Dendritic cell treated with granulocyte-macrophage colony-stimulating factor and Interleukin-4, amounts not matched to agents 40 ng/mL and 50 ng/mL, for 4 days (primary cell): ENCODE measurements around the gene MYO3B.
"Not testable (repeated sequence)": the region's sequence is repeated elsewhere in the genome, so short reads cannot be mapped to it uniquely, and the experiment has no call there.

Experiments used
- H3K27ac Mint-ChIP-seq: one replicate; pipeline ENCODE4 v1.8.0; 2022; ENCODE audit warnings: mild to moderate bottlenecking, mixed read lengths
- H3K27me3 Mint-ChIP-seq: one replicate; pipeline ENCODE4 v1.8.0; 2022; ENCODE audit warnings: mild to moderate bottlenecking, mixed read lengths
- H3K36me3 Mint-ChIP-seq: one replicate; pipeline ENCODE4 v1.8.0; 2022; ENCODE audit warnings: low read depth, mixed read lengths
- H3K4me1 Mint-ChIP-seq: one replicate; pipeline ENCODE4 v1.8.0; 2022; ENCODE audit warnings: low read depth, mixed read lengths
- H3K4me3 Mint-ChIP-seq: one replicate; pipeline ENCODE4 v1.8.0; 2022; ENCODE audit warnings: mild to moderate bottlenecking, moderate library complexity, mixed read lengths
- H3K9me3 Mint-ChIP-seq: one replicate; pipeline ENCODE4 v1.8.0; 2022; ENCODE audit warnings: mixed read lengths
- intact Hi-C: fragments of 100-400 bp; cut with micrococcal nuclease; formaldehyde crosslinking; loops from one replicate; pipeline ENCODE4 v1.15.0; 2022

The MYO3B gene

DNA sequence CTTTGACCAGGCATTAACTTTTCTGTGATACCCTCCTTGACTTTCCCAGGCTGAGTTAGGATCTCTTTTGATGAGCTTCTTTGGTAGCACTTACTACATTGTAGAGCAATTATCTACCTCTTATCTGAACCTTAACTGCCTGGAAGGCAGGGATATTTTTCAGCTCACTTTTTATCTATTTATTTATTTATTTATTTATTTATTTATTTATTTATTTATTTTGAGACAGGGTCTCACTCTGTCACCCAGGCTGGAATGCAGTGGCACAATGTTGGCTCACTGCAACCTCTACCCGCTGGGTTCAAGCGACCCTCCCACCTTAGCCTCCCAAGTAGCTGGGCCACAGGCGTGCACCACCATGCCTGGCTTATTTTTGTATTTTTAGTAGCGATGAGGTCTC, 294.6 kb downstream of the MYO3B start:
- H3K27me3 Mint-ChIP-seq, H3K4me3 Mint-ChIP-seq, H3K4me1 Mint-ChIP-seq, H3K36me3 Mint-ChIP-seq, H3K9me3 Mint-ChIP-seq, H3K27ac Mint-ChIP-seq, intact Hi-C loops: not testable (repeated sequence)

DNA sequence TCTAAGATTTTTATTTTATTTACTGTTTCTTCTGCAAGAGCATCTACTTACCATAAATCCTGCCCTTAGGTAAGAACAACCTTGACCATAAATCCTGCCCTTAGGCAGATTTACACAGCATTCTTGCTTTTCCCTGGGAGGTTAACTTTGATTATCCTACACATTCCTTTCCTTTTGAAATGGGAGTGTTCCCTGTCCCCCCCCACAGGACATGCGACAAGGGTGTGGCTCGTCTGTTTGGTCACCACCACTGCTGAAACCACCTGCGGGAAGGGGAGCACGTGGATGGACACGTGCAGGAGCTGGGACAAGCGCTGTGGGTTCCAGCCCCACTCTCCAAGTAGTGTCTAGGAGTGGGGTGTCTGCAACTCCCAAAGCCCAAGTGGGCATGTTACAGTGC, 297.9 kb downstream of the MYO3B start:
- H3K4me1 Mint-ChIP-seq = no peaks in the 10 kb centered on the region
- H3K27ac Mint-ChIP-seq = no peak overlapping the region
- no peaks in the 10 kb centered on the region for H3K36me3 Mint-ChIP-seq
- peaks cover 3% of the 10 kb centered on the region for H3K27me3 Mint-ChIP-seq
- intact Hi-C loops = no loop called here
- no peak overlapping the region for H3K4me3 Mint-ChIP-seq
- H3K9me3 Mint-ChIP-seq = no peaks in the 10 kb centered on the region

DNA sequence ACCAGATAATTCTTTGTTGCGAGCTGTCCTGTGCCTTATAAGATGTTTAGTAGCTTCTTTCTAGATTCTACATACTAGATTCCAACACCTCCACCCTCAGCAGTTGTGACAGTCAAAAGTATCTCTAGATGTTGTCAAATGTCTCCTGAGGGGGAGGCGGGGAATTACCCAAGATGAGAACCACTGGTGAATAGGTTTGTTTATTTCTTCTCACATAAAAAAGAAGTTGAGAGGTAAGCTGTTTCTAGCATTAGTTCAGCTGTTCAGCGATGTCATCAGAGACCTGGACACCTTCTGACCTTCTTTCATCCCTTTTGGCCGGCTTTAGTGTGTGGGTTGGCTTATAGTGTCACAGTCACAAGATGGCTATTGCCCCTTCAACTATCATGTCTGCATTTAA, 299.7 kb downstream of the MYO3B start:
- H3K27ac Mint-ChIP-seq = no peak overlapping the region
- peaks cover 6% of the 10 kb centered on the region for H3K27me3 Mint-ChIP-seq
- no peaks in the 10 kb centered on the region for H3K36me3 Mint-ChIP-seq
- H3K4me1 Mint-ChIP-seq = no peaks in the 10 kb centered on the region
- intact Hi-C loops = no loop called here
- H3K4me3 Mint-ChIP-seq = no peak overlapping the region
- H3K9me3 Mint-ChIP-seq = no peaks in the 10 kb centered on the region

DNA sequence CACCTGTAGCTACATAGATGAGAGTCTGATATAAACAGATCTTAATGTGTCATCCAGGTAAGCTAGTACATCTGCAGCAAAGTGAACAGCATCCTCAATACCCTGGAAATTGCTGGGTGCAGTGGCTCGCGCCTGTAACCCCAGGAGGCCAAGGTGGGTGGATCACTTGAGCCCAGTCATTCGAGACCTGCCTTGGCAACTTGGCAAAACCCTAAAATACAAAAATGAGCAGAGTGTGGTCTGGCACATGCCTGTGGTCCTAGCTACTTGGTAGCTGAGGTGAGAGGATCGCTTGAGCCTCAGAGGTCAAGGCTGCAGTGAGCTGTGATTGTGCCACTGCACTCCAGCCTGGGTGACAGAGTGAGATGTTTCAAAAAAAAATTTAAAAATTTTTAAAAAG, 303.3 kb downstream of the MYO3B start:
- H3K36me3 Mint-ChIP-seq = no peaks in the 10 kb centered on the region

DNA sequence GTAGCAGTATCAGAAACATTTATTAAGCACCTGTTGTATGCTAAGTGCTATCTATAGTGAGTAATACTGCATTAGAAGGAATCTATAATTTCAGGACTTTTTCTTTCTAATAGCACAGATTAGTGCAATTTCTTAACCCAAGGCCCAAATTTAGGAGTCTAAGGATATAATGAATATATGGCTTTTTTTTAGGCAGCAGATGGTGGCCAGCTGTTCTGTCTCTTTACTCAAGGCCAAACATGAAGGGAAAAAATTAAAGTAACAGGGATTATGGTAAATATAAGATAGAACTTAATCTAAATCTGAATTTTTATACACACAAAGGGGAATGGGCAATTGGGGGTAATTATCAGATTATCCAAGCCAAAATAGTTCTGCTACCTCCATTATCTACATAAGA, 306.6 kb downstream of the MYO3B start:
- intact Hi-C loops = no loop called here
- Mint-ChIP-seq H3K36me3 (no peaks in the 10 kb centered on the region), H3K9me3 (no peaks in the 10 kb centered on the region), H3K27ac (no peak overlapping the region), H3K27me3 (peaks cover 8% of the 10 kb centered on the region), H3K4me3 (no peak overlapping the region), H3K4me1 (no peaks in the 10 kb centered on the region)

More for the DNA sequence above, 303.3 kb downstream of the MYO3B start:
- Mint-ChIP-seq H3K4me1 (no peaks in the 10 kb centered on the region), H3K4me3 (no peak overlapping the region), H3K27me3 (peaks cover 6% of the 10 kb centered on the region), H3K27ac (no peak overlapping the region), H3K9me3 (no peaks in the 10 kb centered on the region)
- intact Hi-C loops = no loop called here

DNA sequence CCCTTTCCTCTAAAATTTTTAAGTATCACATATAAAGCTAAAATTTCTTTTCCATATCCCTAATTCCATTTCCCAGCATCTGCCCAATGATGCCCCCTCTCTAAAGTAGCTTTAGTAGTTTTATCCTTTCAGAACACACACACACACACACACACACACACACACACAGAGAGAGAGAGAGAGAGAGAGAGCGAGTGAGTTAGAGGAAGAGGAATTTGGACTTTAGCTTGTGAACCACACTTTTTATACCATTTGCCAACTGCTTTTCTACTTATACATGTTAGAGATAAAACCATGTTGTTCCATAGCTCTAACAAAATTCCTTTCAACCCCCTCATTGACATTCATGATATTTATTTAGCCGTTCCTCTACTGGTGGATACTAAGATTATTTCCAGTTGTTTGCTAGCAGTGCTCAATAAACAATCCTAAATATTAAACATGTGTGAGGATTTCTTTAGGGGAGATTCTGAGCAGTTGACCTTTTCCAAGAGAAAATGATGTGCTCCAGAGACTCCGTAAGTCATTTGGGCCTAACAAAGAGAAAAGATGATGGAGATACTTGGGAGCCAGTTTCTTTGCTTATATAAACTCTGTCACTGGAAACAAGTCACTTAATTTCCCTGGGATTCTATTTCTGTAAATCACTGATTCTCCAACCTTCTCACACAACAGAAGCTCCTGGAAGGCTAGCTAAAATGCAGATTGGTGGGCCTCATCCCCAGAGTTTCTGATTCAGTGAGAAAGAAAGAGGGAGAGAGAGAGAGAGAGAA, 307.5 kb downstream of the MYO3B start:
- no peaks in the 10 kb centered on the region for H3K36me3 Mint-ChIP-seq
- intact Hi-C loops = no loop called here
- no peaks in the 10 kb centered on the region for H3K4me1 Mint-ChIP-seq
- H3K27me3 Mint-ChIP-seq = peaks cover 8% of the 10 kb centered on the region
- no peaks in the 10 kb centered on the region for H3K9me3 Mint-ChIP-seq
- no peak overlapping the region for H3K4me3 Mint-ChIP-seq
- H3K27ac Mint-ChIP-seq = no peak overlapping the region

DNA sequence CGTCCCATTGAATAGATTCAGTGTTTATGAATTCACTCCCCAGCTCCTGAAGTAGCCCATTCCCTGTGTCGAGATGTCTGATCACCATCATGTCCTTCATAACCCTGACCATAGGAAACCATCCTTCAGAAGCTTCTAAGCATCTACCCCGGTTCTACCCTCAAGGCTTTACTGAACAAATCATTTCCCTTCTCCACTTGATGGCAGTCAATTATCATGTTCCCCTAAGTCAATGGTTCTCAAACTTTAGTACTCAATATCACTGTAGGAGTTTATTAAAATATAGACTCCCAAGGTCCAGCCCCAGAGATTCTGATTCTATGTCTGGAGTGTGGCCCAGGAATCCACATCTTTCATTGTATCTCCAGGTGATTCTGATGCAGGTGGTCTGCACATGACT, 308.8 kb downstream of the MYO3B start:
- H3K4me1 Mint-ChIP-seq = no peaks in the 10 kb centered on the region
- H3K36me3 Mint-ChIP-seq = no peaks in the 10 kb centered on the region
- H3K27me3 Mint-ChIP-seq = peaks cover 9% of the 10 kb centered on the region
- no peaks in the 10 kb centered on the region for H3K9me3 Mint-ChIP-seq
- H3K4me3 Mint-ChIP-seq = no peak overlapping the region
- intact Hi-C loops = no loop called here
- no peak overlapping the region for H3K27ac Mint-ChIP-seq

DNA sequence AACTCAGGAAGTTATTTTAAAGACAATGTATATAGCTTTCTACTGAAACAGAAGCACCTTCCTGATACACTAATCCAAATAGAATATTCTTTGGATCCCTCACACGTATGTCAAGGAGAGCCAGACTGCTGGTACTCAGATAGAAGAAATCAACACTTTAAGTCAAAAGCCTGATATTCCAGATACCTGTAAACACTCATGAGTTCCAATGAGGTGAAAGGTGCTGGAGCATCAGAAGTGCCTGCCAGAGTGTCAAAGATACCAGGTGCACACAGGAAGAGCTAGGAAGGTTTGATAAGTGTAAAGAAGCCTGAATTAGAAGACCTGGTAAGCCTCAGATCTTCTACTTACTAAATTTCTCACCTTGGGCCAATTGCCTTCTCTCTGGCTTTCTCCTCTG, 310.9 kb downstream of the MYO3B start:
- Mint-ChIP-seq H3K9me3 (no peaks in the 10 kb centered on the region), H3K36me3 (no peaks in the 10 kb centered on the region), H3K4me3 (no peak overlapping the region), H3K27me3 (peaks cover 5% of the 10 kb centered on the region), H3K4me1 (no peaks in the 10 kb centered on the region), H3K27ac (no peak overlapping the region)
- intact Hi-C loops = no loop called here

DNA sequence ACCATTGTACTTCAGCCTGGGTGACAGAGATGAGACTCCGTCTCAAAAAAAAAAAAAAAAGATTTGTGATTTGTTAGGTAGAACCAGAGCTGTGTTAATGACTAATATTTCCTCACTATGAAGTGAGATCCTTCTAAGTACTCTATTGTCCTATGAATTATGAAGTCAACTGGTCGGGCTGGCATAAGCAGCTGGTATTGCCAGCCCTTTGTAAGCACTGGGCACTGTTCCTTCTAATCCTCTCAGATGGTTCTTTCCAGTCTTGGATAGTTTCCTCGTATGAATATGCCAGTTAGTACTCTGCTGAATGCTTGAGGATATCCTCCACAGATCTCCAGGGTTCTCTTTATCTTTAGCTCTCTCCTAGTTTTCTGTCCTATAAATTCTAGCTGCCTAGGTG, 314.1 kb downstream of the MYO3B start:
- Mint-ChIP-seq H3K27me3 (peaks cover 8% of the 10 kb centered on the region), H3K4me3 (no peak overlapping the region), H3K4me1 (no peaks in the 10 kb centered on the region), H3K9me3 (no peaks in the 10 kb centered on the region), H3K27ac (no peak overlapping the region), H3K36me3 (no peaks in the 10 kb centered on the region)
- intact Hi-C loops = no loop called here

DNA sequence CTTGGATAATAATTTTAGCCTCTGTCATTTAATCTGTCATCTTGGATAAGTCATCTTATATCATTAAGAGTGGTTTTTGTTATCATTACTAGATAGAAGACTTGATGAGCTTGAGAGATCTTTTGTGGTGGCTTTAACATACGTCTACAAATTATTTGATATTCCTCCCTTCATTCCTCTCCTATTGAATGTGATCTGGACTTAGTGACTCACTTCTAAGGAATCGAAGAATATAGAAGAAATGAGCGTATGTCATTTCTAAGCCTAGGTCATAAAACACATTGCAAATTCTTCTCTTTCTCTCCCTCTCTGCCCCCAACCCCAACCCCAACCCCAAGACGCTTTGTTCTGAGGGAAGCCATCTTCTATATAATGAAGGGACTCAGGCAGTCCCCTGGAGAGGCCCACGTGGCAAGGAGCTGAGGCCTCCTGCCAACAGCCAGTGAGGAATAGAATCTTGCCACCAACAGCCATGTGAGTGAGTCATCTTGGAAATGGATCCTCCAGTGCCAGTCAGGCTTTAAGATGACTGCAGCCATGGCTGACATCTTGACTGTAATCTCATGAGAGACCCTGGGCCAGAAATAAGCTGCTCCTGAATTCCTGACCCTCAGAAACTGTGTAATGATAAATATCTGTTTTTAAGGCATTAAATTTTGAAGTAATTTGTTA, 315.6 kb downstream of the MYO3B start:
- Mint-ChIP-seq H3K4me1 (no peaks in the 10 kb centered on the region), H3K9me3 (no peaks in the 10 kb centered on the region), H3K27ac (no peak overlapping the region), H3K27me3 (peaks cover 8% of the 10 kb centered on the region), H3K36me3 (no peaks in the 10 kb centered on the region), H3K4me3 (no peak overlapping the region)
- intact Hi-C loops = no loop called here

DNA sequence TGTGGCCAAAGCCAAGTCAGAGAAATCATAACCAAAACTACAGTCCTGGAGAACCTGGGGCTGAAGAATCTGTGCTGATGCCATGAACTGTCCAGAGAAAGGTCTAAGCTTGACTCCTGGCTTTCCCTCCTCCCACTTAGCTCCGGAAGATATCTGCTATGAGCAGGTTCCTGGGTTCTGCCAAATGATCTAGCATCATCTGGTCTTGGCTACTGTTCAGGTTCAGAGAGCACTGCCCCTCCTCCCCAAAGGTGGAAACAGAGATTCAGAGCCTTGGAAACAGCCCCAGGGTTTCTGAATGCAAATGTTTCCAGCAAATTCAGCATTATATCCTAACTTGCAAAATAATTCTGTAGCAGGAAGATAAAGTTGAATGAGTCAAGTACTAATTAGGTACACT, 317.9 kb downstream of the MYO3B start:
- Mint-ChIP-seq H3K36me3 (no peaks in the 10 kb centered on the region), H3K27ac (no peak overlapping the region), H3K4me1 (no peaks in the 10 kb centered on the region), H3K4me3 (no peak overlapping the region), H3K27me3 (peaks cover 7% of the 10 kb centered on the region), H3K9me3 (no peaks in the 10 kb centered on the region)
- intact Hi-C loops = no loop called here

DNA sequence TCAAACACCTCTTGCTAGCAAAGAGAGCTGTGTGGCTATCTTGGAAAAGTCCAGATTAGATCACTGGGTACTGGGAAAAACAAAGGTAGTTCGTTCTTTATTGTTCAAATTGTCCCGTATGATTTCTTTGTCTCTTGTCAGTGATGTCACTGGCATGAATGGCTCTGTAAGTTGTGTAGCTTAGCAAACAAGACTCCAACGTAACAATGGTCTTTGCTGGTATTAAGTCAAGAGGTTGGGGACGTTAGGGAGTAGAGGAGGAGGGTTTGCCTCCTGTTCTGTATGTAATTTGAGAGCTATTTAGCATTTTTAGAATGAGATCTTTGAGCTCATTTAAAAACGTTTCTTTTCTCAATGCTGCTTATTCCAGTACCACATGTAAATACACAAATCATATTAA, 320.7 kb downstream of the MYO3B start:
- H3K27me3 Mint-ChIP-seq = peaks cover 8% of the 10 kb centered on the region
- H3K4me3 Mint-ChIP-seq = no peak overlapping the region
- no peaks in the 10 kb centered on the region for H3K36me3 Mint-ChIP-seq
- intact Hi-C loops = no loop called here
- no peak overlapping the region for H3K27ac Mint-ChIP-seq
- no peaks in the 10 kb centered on the region for H3K4me1 Mint-ChIP-seq
- no peaks in the 10 kb centered on the region for H3K9me3 Mint-ChIP-seq

DNA sequence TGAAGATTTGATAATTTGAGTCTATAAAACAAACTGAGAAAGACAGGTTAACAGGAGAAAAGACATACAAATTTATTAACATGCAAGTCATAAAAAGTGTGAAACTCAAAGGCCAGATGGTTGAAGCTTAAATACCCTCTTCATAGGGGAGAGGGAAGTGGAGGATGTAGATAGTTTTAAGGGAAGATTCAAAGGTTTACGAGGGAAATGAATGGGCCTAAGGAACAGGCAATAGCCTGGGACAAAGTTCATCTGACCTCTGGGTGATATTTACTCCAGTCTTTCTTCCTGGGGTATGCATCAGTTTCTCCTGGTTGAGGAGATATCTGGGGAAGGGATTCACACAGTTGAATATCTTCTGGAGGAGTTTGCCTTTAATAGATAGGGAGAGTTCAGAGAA, 322.2 kb downstream of the MYO3B start:
- H3K36me3 Mint-ChIP-seq = no peaks in the 10 kb centered on the region
- no peak overlapping the region for H3K27ac Mint-ChIP-seq
- no peaks in the 10 kb centered on the region for H3K9me3 Mint-ChIP-seq
- H3K4me3 Mint-ChIP-seq = no peak overlapping the region
- intact Hi-C loops = no loop called here
- H3K27me3 Mint-ChIP-seq = peaks cover 8% of the 10 kb centered on the region
- H3K4me1 Mint-ChIP-seq = no peaks in the 10 kb centered on the region

DNA sequence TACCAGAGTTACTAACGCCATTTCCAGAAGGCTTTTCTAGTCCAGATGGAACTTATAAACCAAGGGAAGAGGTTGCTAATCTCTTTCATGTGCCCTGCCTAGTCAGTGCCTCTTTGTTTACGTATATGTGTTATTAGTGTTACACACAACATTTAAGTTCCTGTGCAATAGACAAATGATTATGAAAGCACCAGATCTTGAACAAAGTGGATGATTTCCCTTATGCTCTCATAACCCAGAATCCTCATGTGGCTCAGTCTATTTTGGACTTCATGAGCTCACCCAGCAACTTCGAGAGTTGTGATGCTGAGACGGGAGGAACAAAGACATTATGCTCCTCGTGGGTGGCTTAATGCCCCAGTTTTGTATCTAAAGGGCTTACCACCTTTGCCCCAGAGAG, 322.8 kb downstream of the MYO3B start:
- Mint-ChIP-seq H3K4me1 (no peaks in the 10 kb centered on the region), H3K27me3 (peaks cover 9% of the 10 kb centered on the region), H3K9me3 (no peaks in the 10 kb centered on the region), H3K36me3 (no peaks in the 10 kb centered on the region), H3K27ac (no peak overlapping the region), H3K4me3 (no peak overlapping the region)
- intact Hi-C loops = no loop called here
